PFSK-1 (cell line): Measurements from ENCODE around the gene AIF1.

ENCODE experiments used
- FOXP2 ChIP-seq: optimal IDR thresholded peaks from 2 replicates; pipeline ENCODE3; 2011; ENCODE audit warnings: borderline replicate concordance, control low read depth, inconsistent platforms; ENCODE audit not compliant: insufficient read depth; ENCODE audit errors: extremely low read length, extremely low read depth
- POLR2AphosphoS5 ChIP-seq: IDR thresholded peaks from 2 replicates; pipeline ENCODE4 v1.6.1; 2012; ENCODE audit warnings: low read depth, mild to moderate bottlenecking, control low read depth, low read length, moderate library complexity
- REST ChIP-seq, 2 experiments: IDR thresholded peaks; 2 replicates each; pipeline versions ENCODE4 v1.6.1 to v1.8.0; 2011 to 2012; ENCODE audit warnings: low read depth in 2 of 2, low read length in 2 of 2, control low read depth in 1 of 2, inconsistent platforms in 1 of 2, mild to moderate bottlenecking in 1 of 2, moderate library complexity in 1 of 2; ENCODE audit not compliant: insufficient read depth in 1 of 2
- SIN3A ChIP-seq: IDR thresholded peaks from 2 replicates; pipeline ENCODE4 v1.6.1; 2012; ENCODE audit warnings: mild to moderate bottlenecking, low read length, moderate library complexity, borderline replicate concordance; ENCODE audit not compliant: insufficient read depth
- TAF1 ChIP-seq: IDR thresholded peaks from 2 replicates; pipeline ENCODE4 v1.6.1; 2012; ENCODE audit warnings: low read length, control low read depth, borderline replicate concordance; ENCODE audit not compliant: insufficient read depth

The AIF1 gene

GRCh38 chr6:31666337-31666965 lies 51.4 kb downstream of the AIF1 start:
- TF ChIP-seq POLR2AphosphoS5 (no peak), TAF1 (no peak), FOXP2 (no peak), SIN3A (no peak), REST (IDR thresholded peaks at IDR 0.05; ENCODE audit: insufficient read depth in 1 of 2, low read depth in 2 of 2, low read length in 2 of 2) (no peak)
